ENCODE data around the gene AKAP11. TPM values are rescaled to one million over a fixed set of nuclear protein-coding genes. Genes with fewer than 3 reads are reported as not detected.
"Not testable (repeated sequence)": the region's sequence is repeated elsewhere in the genome, so short reads cannot be mapped to it uniquely, and the experiment has no call there.

AKAP11 gene
- total RNA-seq (100 to 1,000 TPM in 1 of 2 donors, 10 to 100 TPM in 1; 39.3 to 114 TPM), polyA plus RNA-seq (ENCODE audit: insufficient read length in 2 of 2) (10 to 100 TPM; 35.5 to 56.7 TPM)
- long read RNA-seq, donor 1, partial matches to known transcripts: 8 of 8 reads
- long read RNA-seq, donor 1, other reads (novel, unspliced or antisense): 0 of 8 reads
- long read RNA-seq, donor 2: 0 reads
- long read RNA-seq, donor 3, partial matches to known transcripts: 6 of 6 reads
- long read RNA-seq, donor 3, other reads (novel, unspliced or antisense): 0 of 6 reads
- long read RNA-seq, donor 4: 0 reads

GRCh38 chr13:42272115-42272803 is at the start of gene AKAP11:
Gene AKAP11, plus strand, starts transcription at chr13:42272152. Its CDS starts 14,197 bp downstream, at chr13:42286349.
- Histone ChIP-seq H3K4me3 (ENCODE audit: low read depth, low read length) (peak within 1 kb of the TSS; percentile 91), H3K9me3 (ENCODE audit: control insufficient read depth, insufficient read depth, low read length) (no peaks in the 10 kb centered on the region), H3K27ac (ENCODE audit: low read depth, low read length) (peak within 1 kb of the TSS; percentile 98), H3K36me3 (ENCODE audit: control insufficient read depth, insufficient read depth, low read length) (peaks cover 3% of the 10 kb centered on the region), H3K4me1 (ENCODE audit: control insufficient read depth, insufficient read depth, low read length) (peaks cover 3% of the 10 kb centered on the region), H3K27me3 (ENCODE audit: control insufficient read depth, insufficient read depth, low read length) (no peaks in the 10 kb centered on the region)
- 0% methylated on average over 53 of the region's 59 CpGs for WGBS (ENCODE audit: insufficient coverage)
- peak; percentile 19 to 89 (median 45) for DNase-seq (ENCODE audit: low read depth in 4 of 6, low spot score in 6 of 6)

GRCh38 chr13:42223681-42224080 is 48.3 kb upstream of the AKAP11 start:
- Histone ChIP-seq H3K36me3 (ENCODE audit: control insufficient read depth, insufficient read depth, low read length) (no peaks in the 10 kb centered on the region), H3K27ac (ENCODE audit: low read depth, low read length) (no peak overlapping the region), H3K4me1 (ENCODE audit: control insufficient read depth, insufficient read depth, low read length) (no peaks in the 10 kb centered on the region), H3K27me3 (ENCODE audit: control insufficient read depth, insufficient read depth, low read length) (no peaks in the 10 kb centered on the region), H3K9me3 (ENCODE audit: control insufficient read depth, insufficient read depth, low read length) (no peaks in the 10 kb centered on the region), H3K4me3 (ENCODE audit: low read depth, low read length) (no peak overlapping the region)
- no CpG with 5 or more reads among the region's 4 CpGs for WGBS (ENCODE audit: insufficient coverage)
- no peak for DNase-seq (ENCODE audit: low read depth in 4 of 6, low spot score in 6 of 6)

- WGBS (ENCODE audit: insufficient coverage): 91% methylated on average over 1 of the region's 2 CpGs
- Histone ChIP-seq H3K27me3 (ENCODE audit: control insufficient read depth, insufficient read depth, low read length) (no peaks in the 10 kb centered on the region), H3K27ac (ENCODE audit: low read depth, low read length) (no peak overlapping the region), H3K4me1 (ENCODE audit: control insufficient read depth, insufficient read depth, low read length) (no peaks in the 10 kb centered on the region), H3K4me3 (ENCODE audit: low read depth, low read length) (no peak overlapping the region), H3K36me3 (ENCODE audit: control insufficient read depth, insufficient read depth, low read length) (no peaks in the 10 kb centered on the region), H3K9me3 (ENCODE audit: control insufficient read depth, insufficient read depth, low read length) (no peaks in the 10 kb centered on the region)
- no peak for DNase-seq (ENCODE audit: low read depth in 4 of 6, low spot score in 6 of 6)
Observed at GRCh38 chr13:42225051-42225450, 46.9 kb upstream of the AKAP11 start.

- not testable (repeated sequence) for H3K36me3 ChIP-seq (ENCODE audit: control insufficient read depth, insufficient read depth, low read length); H3K27me3 ChIP-seq (ENCODE audit: control insufficient read depth, insufficient read depth, low read length); H3K27ac ChIP-seq (ENCODE audit: low read depth, low read length); H3K4me1 ChIP-seq (ENCODE audit: control insufficient read depth, insufficient read depth, low read length); H3K9me3 ChIP-seq (ENCODE audit: control insufficient read depth, insufficient read depth, low read length); DNase-seq (ENCODE audit: low read depth in 4 of 6, low spot score in 6 of 6); H3K4me3 ChIP-seq (ENCODE audit: low read depth, low read length)
- 100% methylated on average over 1 of the region's 5 CpGs for WGBS (ENCODE audit: insufficient coverage)
Observed at GRCh38 chr13:42226759-42227158, 45.2 kb upstream of the AKAP11 start.

- DNase-seq (ENCODE audit: low read depth in 4 of 6, low spot score in 6 of 6): no peak
- no peaks in the 10 kb centered on the region for H3K27me3 ChIP-seq (ENCODE audit: control insufficient read depth, insufficient read depth, low read length)
- H3K4me3 ChIP-seq (ENCODE audit: low read depth, low read length): no peak overlapping the region
- H3K36me3 ChIP-seq (ENCODE audit: control insufficient read depth, insufficient read depth, low read length): no peaks in the 10 kb centered on the region
- no peak overlapping the region for H3K27ac ChIP-seq (ENCODE audit: low read depth, low read length)
- H3K9me3 ChIP-seq (ENCODE audit: control insufficient read depth, insufficient read depth, low read length): no peaks in the 10 kb centered on the region
- H3K4me1 ChIP-seq (ENCODE audit: control insufficient read depth, insufficient read depth, low read length): no peaks in the 10 kb centered on the region
- 100% methylated on average over 1 of the region's 1 CpG for WGBS (ENCODE audit: insufficient coverage)
Observed at GRCh38 chr13:42228527-42228926, 43.4 kb upstream of the AKAP11 start.

- no peaks in the 10 kb centered on the region for H3K36me3 ChIP-seq (ENCODE audit: control insufficient read depth, insufficient read depth, low read length)
- no peak overlapping the region for H3K4me3 ChIP-seq (ENCODE audit: low read depth, low read length)
- no peaks in the 10 kb centered on the region for H3K27me3 ChIP-seq (ENCODE audit: control insufficient read depth, insufficient read depth, low read length)
- DNase-seq (ENCODE audit: low read depth in 4 of 6, low spot score in 6 of 6): no peak
- H3K9me3 ChIP-seq (ENCODE audit: control insufficient read depth, insufficient read depth, low read length): no peaks in the 10 kb centered on the region
- no peaks in the 10 kb centered on the region for H3K4me1 ChIP-seq (ENCODE audit: control insufficient read depth, insufficient read depth, low read length)
- WGBS (ENCODE audit: insufficient coverage): no CpG with 5 or more reads among the region's 3 CpGs
- no peak overlapping the region for H3K27ac ChIP-seq (ENCODE audit: low read depth, low read length)
Observed at GRCh38 chr13:42229287-42229686, 42.7 kb upstream of the AKAP11 start.

- 82% methylated on average over 3 of the region's 4 CpGs for WGBS (ENCODE audit: insufficient coverage)
Observed at GRCh38 chr13:42232671-42233070, 39.3 kb upstream of the AKAP11 start.

GRCh38 chr13:42233726-42234125 is 38.2 kb upstream of the AKAP11 start:
- no peak for DNase-seq (ENCODE audit: low read depth in 4 of 6, low spot score in 6 of 6)
- H3K27ac ChIP-seq (ENCODE audit: low read depth, low read length): no peak overlapping the region
- no peaks in the 10 kb centered on the region for H3K27me3 ChIP-seq (ENCODE audit: control insufficient read depth, insufficient read depth, low read length)
- no peak overlapping the region for H3K4me3 ChIP-seq (ENCODE audit: low read depth, low read length)
- no peaks in the 10 kb centered on the region for H3K36me3 ChIP-seq (ENCODE audit: control insufficient read depth, insufficient read depth, low read length)
- no peaks in the 10 kb centered on the region for H3K4me1 ChIP-seq (ENCODE audit: control insufficient read depth, insufficient read depth, low read length)
- no peaks in the 10 kb centered on the region for H3K9me3 ChIP-seq (ENCODE audit: control insufficient read depth, insufficient read depth, low read length)
- WGBS (ENCODE audit: insufficient coverage): no CpG with 5 or more reads among the region's 1 CpG

More at GRCh38 chr13:42232671-42233070, 39.3 kb upstream of the AKAP11 start:
- H3K9me3 ChIP-seq (ENCODE audit: control insufficient read depth, insufficient read depth, low read length): no peaks in the 10 kb centered on the region
- no peaks in the 10 kb centered on the region for H3K27me3 ChIP-seq (ENCODE audit: control insufficient read depth, insufficient read depth, low read length)
- no peaks in the 10 kb centered on the region for H3K36me3 ChIP-seq (ENCODE audit: control insufficient read depth, insufficient read depth, low read length)
- no peaks in the 10 kb centered on the region for H3K4me1 ChIP-seq (ENCODE audit: control insufficient read depth, insufficient read depth, low read length)
- H3K4me3 ChIP-seq (ENCODE audit: low read depth, low read length): no peak overlapping the region
- no peak for DNase-seq (ENCODE audit: low read depth in 4 of 6, low spot score in 6 of 6)
- H3K27ac ChIP-seq (ENCODE audit: low read depth, low read length): no peak overlapping the region

GRCh38 chr13:42239161-42239560 is 32.8 kb upstream of the AKAP11 start:
- H3K4me3 ChIP-seq (ENCODE audit: low read depth, low read length): no peak overlapping the region
- H3K4me1 ChIP-seq (ENCODE audit: control insufficient read depth, insufficient read depth, low read length): no peaks in the 10 kb centered on the region
- H3K9me3 ChIP-seq (ENCODE audit: control insufficient read depth, insufficient read depth, low read length): no peaks in the 10 kb centered on the region
- peak in 2 of 6 donors; percentile 26 to 78 for DNase-seq (ENCODE audit: low read depth in 4 of 6, low spot score in 6 of 6)
- WGBS (ENCODE audit: insufficient coverage): no CpG with 5 or more reads among the region's 1 CpG
- H3K27me3 ChIP-seq (ENCODE audit: control insufficient read depth, insufficient read depth, low read length): no peaks in the 10 kb centered on the region
- H3K36me3 ChIP-seq (ENCODE audit: control insufficient read depth, insufficient read depth, low read length): no peaks in the 10 kb centered on the region
- no peak overlapping the region for H3K27ac ChIP-seq (ENCODE audit: low read depth, low read length)

GRCh38 chr13:42239644-42240043 is 32.3 kb upstream of the AKAP11 start:
- Histone ChIP-seq H3K36me3 (ENCODE audit: control insufficient read depth, insufficient read depth, low read length) (no peaks in the 10 kb centered on the region), H3K27ac (ENCODE audit: low read depth, low read length) (no peak overlapping the region), H3K4me1 (ENCODE audit: control insufficient read depth, insufficient read depth, low read length) (no peaks in the 10 kb centered on the region), H3K27me3 (ENCODE audit: control insufficient read depth, insufficient read depth, low read length) (no peaks in the 10 kb centered on the region), H3K4me3 (ENCODE audit: low read depth, low read length) (no peak overlapping the region), H3K9me3 (ENCODE audit: control insufficient read depth, insufficient read depth, low read length) (no peaks in the 10 kb centered on the region)
- no peak for DNase-seq (ENCODE audit: low read depth in 4 of 6, low spot score in 6 of 6)
